GM23248 (cell line): ENCODE results near the gene PHTF1.

Source experiments
- EZH2 ChIP-seq: fragments of 200-600 bp; sonication (generic); IDR thresholded peaks from 2 replicates; pipeline ENCODE4 v1.6.1; 2018; ENCODE audit warnings: antibody characterized with exemption, mild to moderate bottlenecking; ENCODE audit not compliant: insufficient read depth, poor library complexity, severe bottlenecking
- EZH2phosphoT487 ChIP-seq: fragments of 200-600 bp; sonication (generic); IDR thresholded peaks from 2 replicates; pipeline ENCODE4 v1.6.1; 2018; ENCODE audit warnings: antibody characterized with exemption, moderate library complexity, mild to moderate bottlenecking, low read depth; ENCODE audit not compliant: insufficient read depth

- TF ChIP-seq EZH2 (no peak), EZH2phosphoT487 (no peak)
These were observed 84.0 kb downstream of the PHTF1 start for GRCh38 chr1:113675302-113675701.
